ENCODE data around the gene ACOXL.

ACOXL gene

GRCh38 chr2:110843959-110844510 lies 111.7 kb downstream of the ACOXL start:
- no peak for TF ChIP-seq CTCF (IDR thresholded peaks at IDR 0.05; ENCODE audit: borderline replicate concordance, insufficient read depth, low read depth, low read length)
- H3K4me3 ChIP-seq (ENCODE audit: low read depth, low read length) = no peak overlapping the region

- no peak overlapping the region for H3K4me3 ChIP-seq (ENCODE audit: low read depth, low read length)
- no peak for TF ChIP-seq CTCF (IDR thresholded peaks at IDR 0.05; ENCODE audit: borderline replicate concordance, insufficient read depth, low read depth, low read length)
Measured at GRCh38 chr2:110847651-110848050, 115.3 kb downstream of the ACOXL start.

- TF ChIP-seq CTCF (IDR thresholded peaks at IDR 0.05; ENCODE audit: borderline replicate concordance, insufficient read depth, low read depth, low read length) = no peak
- H3K4me3 ChIP-seq (ENCODE audit: low read depth, low read length) = no peak overlapping the region
Measured at GRCh38 chr2:110848071-110848470, 115.7 kb downstream of the ACOXL start.

- no peak for TF ChIP-seq CTCF (IDR thresholded peaks at IDR 0.05; ENCODE audit: borderline replicate concordance, insufficient read depth, low read depth, low read length)
Measured at GRCh38 chr2:110848519-110849030, 116.2 kb downstream of the ACOXL start.

GRCh38 chr2:110851531-110851930 lies 119.2 kb downstream of the ACOXL start:
- no peak overlapping the region for H3K4me3 ChIP-seq (ENCODE audit: low read depth, low read length)
- no peak for TF ChIP-seq CTCF (IDR thresholded peaks at IDR 0.05; ENCODE audit: borderline replicate concordance, insufficient read depth, low read depth, low read length)

More at GRCh38 chr2:110848519-110849030, 116.2 kb downstream of the ACOXL start:
- H3K4me3 ChIP-seq (ENCODE audit: low read depth, low read length) = no peak overlapping the region

GRCh38 chr2:110852051-110852450 lies 119.7 kb downstream of the ACOXL start:
- no peak for TF ChIP-seq CTCF (IDR thresholded peaks at IDR 0.05; ENCODE audit: borderline replicate concordance, insufficient read depth, low read depth, low read length)
- no peak overlapping the region for H3K4me3 ChIP-seq (ENCODE audit: low read depth, low read length)

- TF ChIP-seq CTCF (IDR thresholded peaks at IDR 0.05; ENCODE audit: borderline replicate concordance, insufficient read depth, low read depth, low read length) = no peak
Measured at GRCh38 chr2:110852541-110853263, 120.3 kb downstream of the ACOXL start.

More at GRCh38 chr2:110852541-110853263, 120.3 kb downstream of the ACOXL start:
- no peak overlapping the region for H3K4me3 ChIP-seq (ENCODE audit: low read depth, low read length)
